K562 (cell line): ENCODE data around the gene CORIN. TPM values are rescaled to one million over a fixed set of nuclear protein-coding genes. Genes with fewer than 3 reads are reported as not detected.

Experiments used
- ATAC-seq: fragments of 200-7000 bp; cut with Tn5 transposase; 3 replicates; pipeline ENCODE4 v1.9.1; 2020; ENCODE audit warnings: moderate library complexity
- BruUV-seq: library from RNA; stranded (reverse); fragments of 400-500 nt; replicated peaks from 2 replicates; lab custom pipeline; 2021; lab: Mats Ljungman, UMichigan
- CTCF ChIA-PET: fragments of 300-600 bp; formaldehyde crosslinking; extraction: SDS; loops from one replicate; lab custom pipeline; 2021; ENCODE audit warnings: low intra/inter-chr PET ratio; lab: Yijun Ruan, JAX
- POLR2A ChIA-PET: fragments of 300-600, 350-650 bp; sonication (Branson Sonifier 250); formaldehyde crosslinking; extraction: SDS; loops from one replicate; lab custom pipeline; 2021; ENCODE audit warnings: antibody characterized with exemption, inconsistent platforms; lab: Yijun Ruan, JAX
- DNase-seq, 4 experiments: peaks; one replicate each; pipeline versions ENCODE4 v3.0.0 to v3.0.0-alpha.2; 2011 to 2018; ENCODE audit warnings: low spot score in 3 of 4, mixed read lengths in 3 of 4; ENCODE audit errors: extremely low read depth in 1 of 4
- FAIRE-seq: peaks from 2 replicates; lab custom pipeline; 2011; peaks lifted over from hg19 to GRCh38; lab: Jason Lieb, UNC
- H2AFZ ChIP-seq: 2 replicates; pipeline ENCODE4 v1.6.0; 2011; ENCODE audit warnings: low read depth, low read length, control low read depth, inconsistent platforms
- H3K27ac ChIP-seq: fragments of 200-600 bp; 3 replicates; pipeline ENCODE4 v1.8.0; 2011; ENCODE audit warnings: low read depth, mild to moderate bottlenecking, control low read depth, inconsistent platforms, low read length, moderate library complexity, mixed read lengths; ENCODE audit errors: extremely low read depth
- H3K27me3 ChIP-seq, 2 experiments: fragments of 300-600 bp in 1 of 2; 2 replicates in 1 of 2; 3 replicates in 1 of 2; pipeline versions ENCODE4 v1.6.0 to v1.8.0; 2011; ENCODE audit warnings: inconsistent platforms in 2 of 2, low read length in 2 of 2, mild to moderate bottlenecking in 1 of 2, mixed read lengths in 1 of 2, moderate library complexity in 1 of 2; ENCODE audit not compliant: control insufficient read depth in 2 of 2, insufficient read depth in 2 of 2
- H3K36me3 ChIP-seq: fragments of 300-600 bp; 3 replicates; pipeline ENCODE4 v1.8.0; 2011; ENCODE audit warnings: mild to moderate bottlenecking, low read length, inconsistent platforms; ENCODE audit not compliant: control insufficient read depth, insufficient read depth
- H3K4me1 ChIP-seq, 2 experiments: fragments of 200-600 bp in 1 of 2; replicated peaks in 1 of 2; 2 replicates in 1 of 2; 3 replicates in 1 of 2; pipeline versions ENCODE4 v1.5.1 to v1.8.0; 2011; ENCODE audit warnings: inconsistent platforms in 2 of 2, low read length in 2 of 2, mild to moderate bottlenecking in 1 of 2, mixed read lengths in 1 of 2, moderate library complexity in 1 of 2; ENCODE audit not compliant: control insufficient read depth in 2 of 2, insufficient read depth in 2 of 2
- H3K4me2 ChIP-seq: 2 replicates; pipeline ENCODE4 v1.6.1; 2011; ENCODE audit warnings: low read length, control low read depth, inconsistent platforms, mixed read lengths; ENCODE audit not compliant: insufficient read depth
- H3K4me3 ChIP-seq: fragments of 200-600 bp; sonication (generic), shearing (Covaris generic); 2 replicates; pipeline ENCODE4 v1.5.1; 2016; ENCODE audit warnings: control low read depth, inconsistent platforms
- H3K79me2 ChIP-seq: fragments of 200-600 bp; 3 replicates; pipeline ENCODE4 v1.8.0; 2011; ENCODE audit warnings: low read length, inconsistent platforms; ENCODE audit not compliant: control insufficient read depth, insufficient read depth
- H3K9ac ChIP-seq, 2 experiments: 2 replicates each; pipeline versions ENCODE4 v1.6.0 to v1.6.1; 2011; ENCODE audit warnings: low read depth in 2 of 2, low read length in 2 of 2, control low read depth in 1 of 2, inconsistent platforms in 1 of 2, mild to moderate bottlenecking in 1 of 2, mixed read lengths in 1 of 2; ENCODE audit not compliant: insufficient read depth in 1 of 2
- H3K9me1 ChIP-seq: one replicate; pipeline ENCODE4 v1.6.0; 2011; ENCODE audit warnings: inconsistent platforms, mild to moderate bottlenecking, low read length, moderate library complexity; ENCODE audit not compliant: control insufficient read depth, insufficient read depth
- H3K9me3 ChIP-seq: replicated peaks from 2 replicates; pipeline ENCODE4 v1.5.1; 2011; ENCODE audit warnings: low read depth, low read length, inconsistent platforms; ENCODE audit not compliant: control insufficient read depth, insufficient read depth
- H4K20me1 ChIP-seq: replicated peaks from 2 replicates; pipeline ENCODE4 v1.6.1; 2011; ENCODE audit warnings: low read length, inconsistent platforms, mixed read lengths; ENCODE audit not compliant: control insufficient read depth, insufficient read depth
- FIP1L1 ChIP-seq: fragments of 200-400 bp; formaldehyde crosslinking; IDR thresholded peaks from 2 replicates; pipeline ENCODE4 v1.6.1; 2018; ENCODE audit warnings: mild to moderate bottlenecking, low read depth, low read length; ENCODE audit not compliant: poor library complexity, severe bottlenecking
- HCFC1 ChIP-seq: IDR thresholded peaks from 2 replicates; pipeline ENCODE4 v1.6.1; 2012; ENCODE audit warnings: low read depth, low read length, improper control_type of control experiment
- PHF21A ChIP-seq: fragments of 450-650 bp; IDR thresholded peaks from 2 replicates; pipeline ENCODE4 v1.6.1; 2017; ENCODE audit warnings: low read depth, borderline replicate concordance
- PRPF4 ChIP-seq: fragments of 200-400 bp; formaldehyde crosslinking; IDR thresholded peaks from one replicate; pipeline ENCODE4 v1.6.1; 2017; ENCODE audit warnings: low read length, low read depth, mild to moderate bottlenecking; ENCODE audit not compliant: insufficient read depth, poor library complexity, severe bottlenecking
- XRCC4 ChIP-seq: IDR thresholded peaks from one replicate; pipeline ENCODE4 v1.6.1; 2011; ENCODE audit not compliant: insufficient read depth, insufficient read length; ENCODE audit errors: extremely low read depth
- ZNF347 ChIP-seq: fragments of 450-650 bp; formaldehyde crosslinking; IDR thresholded peaks from 2 replicates; pipeline ENCODE4 v1.4.0; 2020; ENCODE audit warnings: low read depth, mild to moderate bottlenecking, moderate library complexity
- ZNF354B ChIP-seq: fragments of 250-450 bp; sonication (Bioruptor Pico); IDR thresholded peaks from 2 replicates; pipeline ENCODE4 v1.4.0; 2020
- ZSCAN29 ChIP-seq: fragments of 450-650 bp; IDR thresholded peaks from 2 replicates; pipeline ENCODE4 v1.6.1; 2017
- WGBS: fragments of 100-300 bp; shearing (Covaris generic); methylation state at CpG from one replicate; pipeline ENCODE4 v1.1.6; 2016; ENCODE audit warnings: low coverage, mixed read lengths; ENCODE audit not compliant: insufficient coverage; ENCODE audit errors: missing lambda C conversion rate; 5-methylcytosine and 5-hydroxymethylcytosine counted together
- in situ Hi-C: fragments of 300-500 bp; cut with MboI; formaldehyde crosslinking; loops from 4 replicates; pipeline ENCODE4 v1.15.0; 2018; ENCODE audit warnings: inconsistent platforms, mixed read lengths
- intact Hi-C: fragments of 100-400 bp; cut with micrococcal nuclease; formaldehyde crosslinking; loops from 2 replicates; pipeline ENCODE4 v1.14.2; 2022
- polyA plus RNA-seq, 8 experiments: library from polyadenylated mRNA; depleted of rRNA in 4 of 8; stranded (reverse) in 5 of 8; unstranded in 3 of 8; fragments of >200 nt; fragmentation: Nextera tagmentation in 2 of 8; fragmentation: Illumina TruSeq in 1 of 8; extraction: Ambion mirVana in 2 of 8; extraction: Trizol in 1 of 8; gene quantifications; 2 replicates each; pipeline versions ENCODE4 v1.2.1 to v1.2.3, GENCODE V29; 2011 to 2014; ENCODE audit warnings: inconsistent platforms in 1 of 8, missing spikeins in 1 of 8
- total RNA-seq, 7 experiments: library from RNA; depleted of rRNA in 6 of 7; stranded (reverse); fragments of >200 nt in 6 of 7; fragmentation: Illumina TruSeq in 2 of 7; extraction: Trizol in 2 of 7; gene quantifications; 2 replicates each; pipeline versions ENCODE4 v1.2.1 to v1.2.3, GENCODE V29; 2011 to 2021; ENCODE audit warnings: low replicate concordance in 1 of 7
- TF ChIP-seq, protein P1 (sequence below): sonication (generic); formaldehyde crosslinking; IDR thresholded peaks from 2 replicates; pipeline ENCODE4 v1.8.0; 2022; ENCODE audit warnings: mild to moderate bottlenecking, missing genetic modification reagents

CORIN gene
- total and polyA plus RNA-seq, 9 of the 15 experiments (the other 6 are each of a cell fraction or from before 2014, with no cell fraction given): 0.04 to 0.31 (median 0.08) TPM; not detected in 4

DNA sequence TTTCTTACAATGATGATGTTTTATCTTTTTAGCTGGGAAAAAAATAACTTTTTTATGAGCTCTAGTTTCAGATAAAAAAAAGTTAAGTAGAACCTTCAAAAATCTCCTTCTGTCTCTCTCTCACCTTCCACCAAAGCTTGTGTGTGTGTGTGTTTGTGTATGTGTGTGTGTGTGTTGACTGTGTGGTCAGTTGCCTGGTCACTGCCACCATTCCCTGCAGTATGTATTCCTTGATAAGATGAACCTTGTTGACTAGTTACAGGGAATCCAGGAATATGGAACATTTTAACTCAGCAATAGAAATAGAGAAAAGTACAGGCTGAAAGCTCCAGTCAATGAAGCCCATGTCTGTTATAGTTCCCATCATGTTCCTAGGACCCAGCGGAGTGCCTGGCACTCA is 143.5 kb downstream of the CORIN start:
- WGBS: 6% methylated on average over 1 of the region's 1 CpG
- no peak for FAIRE-seq
- Histone ChIP-seq H3K79me2 (no peaks in the 10 kb centered on the region), H3K9ac (no peak overlapping the region), H3K36me3 (no peaks in the 10 kb centered on the region), H3K9me3 (no peaks in the 10 kb centered on the region), H3K27ac (no peak overlapping the region), H3K4me2 (no peak overlapping the region), H3K27me3 (no peaks in the 10 kb centered on the region), H3K4me1 (no peaks in the 10 kb centered on the region), H4K20me1 (no peaks in the 10 kb centered on the region), H2AFZ (no peak overlapping the region), H3K4me3 (no peak overlapping the region), H3K9me1 (no peaks in the 10 kb centered on the region)
- no peak for ATAC-seq
- BruUV-seq: no TSS peak
- CTCF ChIA-PET: no interaction called here
- in situ Hi-C loops (no loop called here), intact Hi-C loops (no loop called here)
- POLR2A ChIA-PET: no interaction called here
- no peak for TF ChIP-seq PHF21A
- TF ChIP-seq PRPF4: no peak
- no peak for TF ChIP-seq FIP1L1
- TF ChIP-seq ZNF347: no peak
- TF ChIP-seq, protein P1, sequence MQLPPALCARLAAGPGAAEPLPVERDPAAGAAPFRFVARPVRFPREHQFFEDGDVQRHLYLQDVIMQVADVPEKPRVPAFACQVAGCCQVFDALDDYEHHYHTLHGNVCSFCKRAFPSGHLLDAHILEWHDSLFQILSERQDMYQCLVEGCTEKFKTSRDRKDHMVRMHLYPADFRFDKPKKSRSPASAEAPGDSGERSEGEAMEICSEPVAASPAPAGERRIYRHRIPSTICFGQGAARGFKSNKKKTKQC: no peak
- TF ChIP-seq HCFC1: no peak
- no peak for TF ChIP-seq XRCC4
- TF ChIP-seq ZNF354B (CRISPR knock-in tag): no peak
- TF ChIP-seq ZSCAN29: no peak
- DNase-seq: no peak
